ENCODE measurements around the gene BACH1.

Gene BACH1

DNA sequence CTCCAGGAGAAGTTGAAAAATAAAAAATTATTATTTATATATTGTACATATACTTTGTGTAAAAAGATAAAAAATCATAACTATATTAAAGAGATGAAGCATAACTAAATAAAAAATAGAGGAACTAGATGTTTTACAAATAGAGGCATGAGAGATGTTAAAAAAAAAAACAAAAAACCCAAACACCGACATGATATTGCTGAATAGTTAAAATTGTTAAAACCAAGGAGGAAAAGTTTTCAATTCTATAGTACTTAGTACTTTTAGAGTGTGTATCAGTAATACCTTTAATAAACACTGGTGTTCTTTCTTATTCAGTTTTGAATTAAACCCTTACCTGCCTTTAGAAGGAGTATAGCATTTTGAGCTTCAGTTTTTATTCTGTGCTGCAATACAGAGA lies 32.1 kb downstream of the BACH1 start:
- no peak overlapping the region for H3K4me3 ChIP-seq (ENCODE audit: low read length)
- H3K9me2 ChIP-seq (replicated peaks; ENCODE audit: control insufficient read depth, low read length) = no peaks in the 10 kb centered on the region
- H3K4me1 ChIP-seq (ENCODE audit: control insufficient read depth, low read length) = no peaks in the 10 kb centered on the region
- H3K27ac ChIP-seq (ENCODE audit: low read depth, low read length) = no peak overlapping the region
- H4K20me1 ChIP-seq (ENCODE audit: control insufficient read depth, insufficient read depth, low read depth, low read length) = no peaks in the 10 kb centered on the region
- peaks cover 17% of the 10 kb centered on the region for H3K79me2 ChIP-seq (ENCODE audit: control insufficient read depth, low read length)
- H3K27me3 ChIP-seq (ENCODE audit: control insufficient read depth, low read length) = no peaks in the 10 kb centered on the region
- no peaks in the 10 kb centered on the region for H3F3A ChIP-seq (ENCODE audit: control insufficient read depth, insufficient read depth)
- H3K4me2 ChIP-seq (ENCODE audit: low read length) = no peak overlapping the region
- H3K36me3 ChIP-seq (ENCODE audit: control insufficient read depth, low read length) = peaks cover 37% of the 10 kb centered on the region
- no peak for TF ChIP-seq EZH2phosphoT487 (IDR thresholded peaks at IDR 0.05; ENCODE audit: borderline replicate concordance, low read length)
- TF ChIP-seq, protein P1, sequence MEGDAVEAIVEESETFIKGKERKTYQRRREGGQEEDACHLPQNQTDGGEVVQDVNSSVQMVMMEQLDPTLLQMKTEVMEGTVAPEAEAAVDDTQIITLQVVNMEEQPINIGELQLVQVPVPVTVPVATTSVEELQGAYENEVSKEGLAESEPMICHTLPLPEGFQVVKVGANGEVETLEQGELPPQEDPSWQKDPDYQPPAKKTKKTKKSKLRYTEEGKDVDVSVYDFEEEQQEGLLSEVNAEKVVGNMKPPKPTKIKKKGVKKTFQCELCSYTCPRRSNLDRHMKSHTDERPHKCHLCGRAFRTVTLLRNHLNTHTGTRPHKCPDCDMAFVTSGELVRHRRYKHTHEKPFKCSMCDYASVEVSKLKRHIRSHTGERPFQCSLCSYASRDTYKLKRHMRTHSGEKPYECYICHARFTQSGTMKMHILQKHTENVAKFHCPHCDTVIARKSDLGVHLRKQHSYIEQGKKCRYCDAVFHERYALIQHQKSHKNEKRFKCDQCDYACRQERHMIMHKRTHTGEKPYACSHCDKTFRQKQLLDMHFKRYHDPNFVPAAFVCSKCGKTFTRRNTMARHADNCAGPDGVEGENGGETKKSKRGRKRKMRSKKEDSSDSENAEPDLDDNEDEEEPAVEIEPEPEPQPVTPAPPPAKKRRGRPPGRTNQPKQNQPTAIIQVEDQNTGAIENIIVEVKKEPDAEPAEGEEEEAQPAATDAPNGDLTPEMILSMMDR (IDR thresholded peaks at IDR 0.05; ENCODE audit: low read depth, low read length, poor library complexity, severe bottlenecking) = no peak
- no peaks in the 10 kb centered on the region for H3K9me3 ChIP-seq (ENCODE audit: control insufficient read depth, insufficient read depth, low read length)

DNA sequence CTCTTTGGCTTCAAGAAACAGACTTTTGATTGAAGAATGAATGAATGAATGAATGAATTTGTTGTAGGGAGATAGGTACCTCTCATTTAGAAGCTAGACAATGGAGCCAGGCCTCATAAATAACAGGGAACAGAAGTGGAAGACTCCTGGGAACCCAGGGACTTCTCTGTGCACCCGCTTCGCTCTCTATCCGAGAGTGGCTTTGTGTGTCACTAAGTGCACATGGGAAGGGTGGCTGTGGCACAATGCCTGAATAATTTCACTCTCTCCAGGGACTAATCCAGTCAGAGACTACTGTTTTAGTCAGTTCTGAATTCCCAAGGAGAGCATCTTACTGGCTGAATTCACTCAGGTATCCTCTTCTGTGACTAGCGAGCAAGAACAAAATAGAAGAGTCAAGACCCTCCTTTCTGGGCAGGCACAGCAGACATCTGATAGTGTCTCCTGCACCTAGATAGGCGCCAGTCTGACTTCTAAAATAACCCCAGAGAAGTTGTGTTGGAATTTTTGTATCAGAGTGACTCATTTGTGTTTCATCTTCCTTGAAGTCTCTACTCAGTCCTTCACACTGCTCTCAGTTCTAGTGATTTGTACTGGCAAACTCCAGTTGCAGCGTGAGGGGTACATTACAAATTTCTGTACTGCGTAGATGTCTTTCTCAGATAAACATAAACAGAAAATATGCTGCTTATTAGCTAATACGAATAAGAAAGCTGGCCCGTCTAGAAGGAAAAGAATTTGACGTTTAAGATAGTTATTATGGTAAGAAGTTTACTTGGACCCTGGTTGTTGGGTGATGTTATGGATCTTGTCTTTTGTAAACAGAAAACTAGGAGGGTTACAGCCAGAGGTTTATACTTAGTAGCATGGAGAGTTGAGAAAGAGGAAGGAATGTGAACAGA lies 34.0 kb downstream of the BACH1 start:
- TF ChIP-seq, protein P1 (IDR thresholded peaks at IDR 0.05; ENCODE audit: low read depth, low read length, poor library complexity, severe bottlenecking) = no peak
- no peak for TF ChIP-seq EZH2phosphoT487 (IDR thresholded peaks at IDR 0.05; ENCODE audit: borderline replicate concordance, low read length)
- Histone ChIP-seq H3K4me3 (ENCODE audit: low read length) (no peak overlapping the region), H3K4me1 (ENCODE audit: control insufficient read depth, low read length) (no peaks in the 10 kb centered on the region), H3K9me3 (ENCODE audit: control insufficient read depth, insufficient read depth, low read length) (no peaks in the 10 kb centered on the region), H3K79me2 (ENCODE audit: control insufficient read depth, low read length) (peaks cover 21% of the 10 kb centered on the region), H3K27me3 (ENCODE audit: control insufficient read depth, low read length) (no peaks in the 10 kb centered on the region), H3K4me2 (ENCODE audit: low read length) (no peak overlapping the region), H4K20me1 (ENCODE audit: control insufficient read depth, insufficient read depth, low read depth, low read length) (no peaks in the 10 kb centered on the region), H3K9me2 (replicated peaks; ENCODE audit: control insufficient read depth, low read length) (no peaks in the 10 kb centered on the region), H3K36me3 (ENCODE audit: control insufficient read depth, low read length) (peaks cover 20% of the 10 kb centered on the region), H3F3A (ENCODE audit: control insufficient read depth, insufficient read depth) (no peaks in the 10 kb centered on the region), H3K27ac (ENCODE audit: low read depth, low read length) (no peak overlapping the region)

DNA sequence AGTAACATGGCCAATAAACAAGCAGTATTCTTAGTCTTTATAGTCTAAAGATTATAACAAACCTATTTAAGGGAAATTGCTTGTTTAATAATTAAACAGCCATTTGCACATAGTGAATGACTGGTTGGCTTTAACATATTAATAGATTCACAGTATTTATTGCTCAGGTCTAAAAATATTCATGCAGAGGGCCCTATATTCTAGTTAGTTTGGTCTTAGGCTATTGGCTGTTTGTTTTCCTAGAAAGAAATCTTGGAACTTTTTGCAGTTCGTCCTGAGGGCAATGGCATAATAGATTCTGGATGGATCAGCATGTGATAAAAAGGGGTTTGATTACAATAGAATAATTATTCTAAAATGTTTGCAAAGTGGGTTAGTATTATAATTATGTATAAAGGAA lies 34.7 kb downstream of the BACH1 start:
- H3K9me3 ChIP-seq (ENCODE audit: control insufficient read depth, insufficient read depth, low read length) = no peaks in the 10 kb centered on the region
- no peaks in the 10 kb centered on the region for H3K27me3 ChIP-seq (ENCODE audit: control insufficient read depth, low read length)
- TF ChIP-seq, protein P1 (IDR thresholded peaks at IDR 0.05; ENCODE audit: low read depth, low read length, poor library complexity, severe bottlenecking) = no peak
- TF ChIP-seq EZH2phosphoT487 (IDR thresholded peaks at IDR 0.05; ENCODE audit: borderline replicate concordance, low read length) = no peak
- no peaks in the 10 kb centered on the region for H3K9me2 ChIP-seq (replicated peaks; ENCODE audit: control insufficient read depth, low read length)
- H3K4me2 ChIP-seq (ENCODE audit: low read length) = no peak overlapping the region
- no peaks in the 10 kb centered on the region for H4K20me1 ChIP-seq (ENCODE audit: control insufficient read depth, insufficient read depth, low read depth, low read length)
- peaks cover 16% of the 10 kb centered on the region for H3K36me3 ChIP-seq (ENCODE audit: control insufficient read depth, low read length)
- peaks cover 21% of the 10 kb centered on the region for H3K79me2 ChIP-seq (ENCODE audit: control insufficient read depth, low read length)
- H3F3A ChIP-seq (ENCODE audit: control insufficient read depth, insufficient read depth) = no peaks in the 10 kb centered on the region
- H3K27ac ChIP-seq (ENCODE audit: low read depth, low read length) = no peak overlapping the region
- H3K4me1 ChIP-seq (ENCODE audit: control insufficient read depth, low read length) = no peaks in the 10 kb centered on the region
- no peak overlapping the region for H3K4me3 ChIP-seq (ENCODE audit: low read length)
